ENCODE measurements around the gene PDK2. TPM values are rescaled to one million over a fixed set of nuclear protein-coding genes. Genes with fewer than 3 reads are reported as not detected.

PDK2 gene
- total and polyA plus RNA-seq, 2 experiments from 2014 or later: 30.2 to 48.1 TPM

- Histone ChIP-seq H3K4me2 (ENCODE audit: unreplicated experiment) (peak overlapping the region; percentile 81), H3K27ac (peak overlapping the region; percentile 76), H3K36me3 (ENCODE audit: low read depth) (peaks cover 7% of the 10 kb centered on the region; the same call in 1 of the 2 replicates), H3K79me2 (ENCODE audit: insufficient read depth) (peaks cover 84% of the 10 kb centered on the region), H2AFZ (no peak overlapping the region), H3K9me3 (ENCODE audit: low read depth) (no peaks in the 10 kb centered on the region), H3F3A (ENCODE audit: insufficient read depth) (no peaks in the 10 kb centered on the region), H3K27me3 (replicated peaks; ENCODE audit: insufficient read depth) (no peaks in the 10 kb centered on the region), H3K9ac (peak overlapping the region; percentile 98), H3K4me3 (peak overlapping the region; percentile 83), H3K4me1 (ENCODE audit: insufficient read depth) (peaks cover 27% of the 10 kb centered on the region), H3K9me2 (ENCODE audit: insufficient read depth) (no peaks in the 10 kb centered on the region), H4K20me1 (ENCODE audit: insufficient read depth) (peaks cover 4% of the 10 kb centered on the region; the same call in 1 of the 2 replicates)
- TF ChIP-seq EZH2phosphoT487 (IDR thresholded peaks at IDR 0.05; ENCODE audit: insufficient read depth, low read depth) (no peak), EZH2 (IDR thresholded peaks at IDR 0.05; ENCODE audit: insufficient read depth, poor library complexity, severe bottlenecking) (no peak)
- 14 to 16% methylated on average over 15 of the region's 15 CpGs for WGBS, 2 experiments (ENCODE audit: low coverage in 1 of 2, low lambda C conversion rate in 2 of 2, missing lambda C conversion rate in 2 of 2)
- in situ Hi-C loops (cut with MboI): no loop called here
- DNase-seq: peak; percentile 61
Measured at GRCh38 chr17:50146927-50147665, 51.9 kb downstream of the PDK2 start.

DNA sequence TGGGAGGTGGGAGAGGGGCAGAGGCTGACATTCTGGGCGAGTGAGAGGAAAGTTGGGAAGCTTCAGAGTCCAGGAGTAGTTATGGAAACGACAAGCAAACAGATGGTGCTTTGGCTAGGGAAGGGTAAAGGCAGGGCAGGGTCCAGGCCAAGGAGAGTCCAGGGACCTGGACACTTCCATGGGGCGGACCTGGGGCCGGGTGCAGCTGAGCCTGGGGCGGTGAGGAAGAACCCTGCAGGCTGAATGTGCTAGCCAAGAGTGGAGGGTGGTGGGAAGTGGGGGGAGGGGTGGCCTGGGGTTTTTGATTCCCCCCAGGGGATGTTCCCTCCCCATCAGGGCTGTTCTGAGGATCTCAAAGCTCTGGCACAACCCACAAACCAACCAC is 52.7 kb downstream of the PDK2 start:
- H3K9me2 ChIP-seq (ENCODE audit: insufficient read depth): no peaks in the 10 kb centered on the region
- TF ChIP-seq EZH2 (IDR thresholded peaks at IDR 0.05; ENCODE audit: insufficient read depth, poor library complexity, severe bottlenecking) (no peak), EZH2phosphoT487 (IDR thresholded peaks at IDR 0.05; ENCODE audit: insufficient read depth, low read depth) (no peak)
- H3K4me1 ChIP-seq (ENCODE audit: insufficient read depth): peaks cover 34% of the 10 kb centered on the region
- 3 to 13% methylated on average over 5 of the region's 5 CpGs for WGBS, 2 experiments (ENCODE audit: low coverage in 1 of 2, low lambda C conversion rate in 2 of 2, missing lambda C conversion rate in 2 of 2)
- no peaks in the 10 kb centered on the region for H3F3A ChIP-seq (ENCODE audit: insufficient read depth)
- peaks cover 7% of the 10 kb centered on the region; the same call in 1 of the 2 replicates for H3K36me3 ChIP-seq (ENCODE audit: low read depth)
- no peak overlapping the region for H2AFZ ChIP-seq
- peaks cover 77% of the 10 kb centered on the region for H3K79me2 ChIP-seq (ENCODE audit: insufficient read depth)
- peaks cover 4% of the 10 kb centered on the region; the same call in 1 of the 2 replicates for H4K20me1 ChIP-seq (ENCODE audit: insufficient read depth)
- H3K27ac ChIP-seq: peak overlapping the region; percentile 76
- H3K4me2 ChIP-seq (ENCODE audit: unreplicated experiment): peak overlapping the region; percentile 81
- H3K9me3 ChIP-seq (ENCODE audit: low read depth): no peaks in the 10 kb centered on the region
- peak overlapping the region; percentile 98 for H3K9ac ChIP-seq
- H3K27me3 ChIP-seq (replicated peaks; ENCODE audit: insufficient read depth): no peaks in the 10 kb centered on the region
- peak; percentile 66 for DNase-seq
- peak overlapping the region; percentile 83 for H3K4me3 ChIP-seq
- in situ Hi-C loops (cut with MboI): no loop called here

DNA sequence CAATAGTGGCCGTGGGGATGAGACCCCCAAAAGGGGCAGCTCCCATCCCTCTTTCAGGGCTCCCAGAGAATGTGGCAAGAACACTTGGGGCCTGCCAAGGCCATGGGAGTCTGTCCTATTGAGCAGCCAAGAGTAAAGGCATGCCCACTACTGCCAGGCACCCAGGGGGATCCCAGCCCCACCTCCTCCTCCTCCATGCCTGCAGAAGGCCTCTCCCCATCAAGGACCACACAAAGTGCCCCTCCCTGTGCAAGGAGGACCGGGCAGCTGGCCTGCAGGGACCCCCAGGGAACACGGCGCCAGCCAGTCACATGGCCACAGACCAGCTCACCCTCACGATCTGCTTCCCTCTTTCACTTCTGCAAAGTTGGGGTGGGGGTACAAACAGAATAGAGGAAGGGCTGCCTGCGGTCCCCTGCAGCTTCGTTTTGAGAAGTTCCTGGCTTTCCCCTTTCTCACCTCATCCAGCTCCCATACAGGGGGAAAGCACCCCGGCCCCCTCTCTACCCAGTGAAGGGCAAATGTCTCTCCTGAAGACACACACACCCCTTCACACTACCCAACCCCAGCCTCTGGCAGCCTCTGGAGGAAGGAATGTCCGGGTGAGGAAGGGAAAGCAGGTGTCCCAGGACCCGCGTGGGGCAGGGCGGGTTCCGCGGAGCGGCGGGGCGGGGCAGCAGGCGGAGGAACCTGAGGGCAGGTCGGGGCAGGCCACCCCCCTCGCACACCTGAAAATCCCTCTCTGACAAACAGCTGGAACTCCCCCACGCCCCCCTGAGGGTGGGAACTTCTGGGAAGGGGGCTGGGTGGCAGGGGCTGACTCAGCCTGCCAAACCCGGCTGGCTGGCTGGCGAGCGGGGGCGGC is 53.3 kb downstream of the PDK2 start:
- no peaks in the 10 kb centered on the region for H3K9me3 ChIP-seq (ENCODE audit: low read depth)
- peaks cover 34% of the 10 kb centered on the region for H3K4me1 ChIP-seq (ENCODE audit: insufficient read depth)
- peak; percentile 70 for DNase-seq
- no peaks in the 10 kb centered on the region for H3K9me2 ChIP-seq (ENCODE audit: insufficient read depth)
- TF ChIP-seq EZH2 (IDR thresholded peaks at IDR 0.05; ENCODE audit: insufficient read depth, poor library complexity, severe bottlenecking) (no peak), EZH2phosphoT487 (IDR thresholded peaks at IDR 0.05; ENCODE audit: insufficient read depth, low read depth) (no peak)
- H3F3A ChIP-seq (ENCODE audit: insufficient read depth): peaks cover 5% of the 10 kb centered on the region; the same call in 1 of the 2 replicates
- peaks cover 6% of the 10 kb centered on the region; the same call in 1 of the 2 replicates for H3K36me3 ChIP-seq (ENCODE audit: low read depth)
- in situ Hi-C loops (cut with MboI): no loop called here
- WGBS, 2 experiments (ENCODE audit: low coverage in 1 of 2, low lambda C conversion rate in 2 of 2, missing lambda C conversion rate in 2 of 2): 0 to 1% methylated on average over 10 to 21 of the region's 25 CpGs
- peak overlapping the region; percentile 83 for H3K4me3 ChIP-seq
- no peaks in the 10 kb centered on the region for H3K27me3 ChIP-seq (replicated peaks; ENCODE audit: insufficient read depth)
- H3K79me2 ChIP-seq (ENCODE audit: insufficient read depth): peaks cover 72% of the 10 kb centered on the region
- peaks cover 4% of the 10 kb centered on the region; the same call in 1 of the 2 replicates for H4K20me1 ChIP-seq (ENCODE audit: insufficient read depth)
- peak overlapping the region; percentile 81 for H3K4me2 ChIP-seq (ENCODE audit: unreplicated experiment)
- H2AFZ ChIP-seq: no peak overlapping the region
- peak overlapping the region; percentile 98 for H3K9ac ChIP-seq
- peak overlapping the region; percentile 76 for H3K27ac ChIP-seq

GRCh38 chr17:50149091-50149416 is 53.9 kb downstream of the PDK2 start:
- Histone ChIP-seq H3F3A (ENCODE audit: insufficient read depth) (peaks cover 9% of the 10 kb centered on the region; the same call in 1 of the 2 replicates), H3K27me3 (replicated peaks; ENCODE audit: insufficient read depth) (no peaks in the 10 kb centered on the region), H3K4me3 (peak overlapping the region; percentile 83), H3K9me2 (ENCODE audit: insufficient read depth) (no peaks in the 10 kb centered on the region), H2AFZ (no peak overlapping the region), H3K36me3 (ENCODE audit: low read depth) (peaks cover under 1% of the 10 kb centered on the region; the same call in 1 of the 2 replicates), H3K4me2 (ENCODE audit: unreplicated experiment) (peak overlapping the region; percentile 81), H3K9ac (peak overlapping the region; percentile 98), H4K20me1 (ENCODE audit: insufficient read depth) (peaks cover 4% of the 10 kb centered on the region; the same call in 1 of the 2 replicates), H3K9me3 (ENCODE audit: low read depth) (no peaks in the 10 kb centered on the region), H3K4me1 (ENCODE audit: insufficient read depth) (peaks cover 37% of the 10 kb centered on the region), H3K79me2 (ENCODE audit: insufficient read depth) (peaks cover 66% of the 10 kb centered on the region), H3K27ac (peak overlapping the region; percentile 76)
- in situ Hi-C loops (cut with MboI): no loop called here
- no peak for DNase-seq
- WGBS, 2 experiments (ENCODE audit: low coverage in 1 of 2, low lambda C conversion rate in 2 of 2, missing lambda C conversion rate in 2 of 2): 0 to 5% methylated on average over 9 to 27 of the region's 30 CpGs
- TF ChIP-seq EZH2 (IDR thresholded peaks at IDR 0.05; ENCODE audit: insufficient read depth, poor library complexity, severe bottlenecking): no peak
- no peak for TF ChIP-seq EZH2phosphoT487 (IDR thresholded peaks at IDR 0.05; ENCODE audit: insufficient read depth, low read depth)

Measured in GM23248 (cell line).